Panc1 (cell line): ENCODE data around the gene TSPOAP1. TPM values are rescaled to one million over a fixed set of nuclear protein-coding genes. Genes with fewer than 3 reads are reported as not detected.
A peak's percentile ranks its signal among the peaks of the same experiment; 100 is the strongest.

ENCODE experiments used
- ATAC-seq: fragments of 200-7000 bp; cut with Tn5 transposase; 2 replicates; pipeline ENCODE4 v1.9.1; 2020; ENCODE audit warnings: mild to moderate bottlenecking, moderate library complexity
- BruUV-seq: library from RNA; stranded (reverse); fragments of 400-500 nt; replicated peaks from 2 replicates; lab custom pipeline; 2021; lab: Mats Ljungman, UMichigan
- CTCF ChIA-PET: fragments of 300-600 bp; sonication (Branson Sonifier 250); formaldehyde crosslinking; loops from one replicate; lab custom pipeline; 2022; ENCODE audit warnings: antibody characterized with exemption; lab: Charles Lee
- POLR2A ChIA-PET: fragments of 300-600 bp; sonication (Branson Sonifier 250); formaldehyde crosslinking; loops from one replicate; lab custom pipeline; 2022; ENCODE audit warnings: antibody characterized with exemption; lab: Charles Lee
- DNase-seq: peaks from one replicate; pipeline ENCODE4 v3.0.0-alpha.2; 2010; ENCODE audit warnings: low read depth, low spot score
- H3K27ac ChIP-seq: 2 replicates; pipeline ENCODE4 v1.5.1; 2011; ENCODE audit warnings: mild to moderate bottlenecking, low read length, inconsistent platforms
- H3K27me3 ChIP-seq: fragments of 200-500 bp; sonication (Bioruptor generic); 2 replicates; pipeline ENCODE4 v1.6.0; 2014; ENCODE audit warnings: low read length, inconsistent platforms; ENCODE audit not compliant: control insufficient read depth, insufficient read depth
- H3K36me3 ChIP-seq: fragments of 200-500 bp; sonication (Bioruptor generic); 2 replicates; pipeline ENCODE4 v1.5.1; 2014; ENCODE audit warnings: inconsistent platforms, mild to moderate bottlenecking, low read length, moderate library complexity; ENCODE audit not compliant: control insufficient read depth, insufficient read depth
- H3K4me1 ChIP-seq: 2 replicates; pipeline ENCODE4 v1.5.1; 2011; ENCODE audit warnings: inconsistent platforms, mild to moderate bottlenecking, low read length, moderate library complexity; ENCODE audit not compliant: control insufficient read depth, insufficient read depth
- H3K4me3 ChIP-seq, 2 experiments: 2 replicates each; pipeline ENCODE4 v1.5.1; 2011 to 2012; ENCODE audit warnings: low read depth in 2 of 2, low read length in 2 of 2, mild to moderate bottlenecking in 2 of 2, inconsistent platforms in 1 of 2, moderate library complexity in 1 of 2
- H3K9me3 ChIP-seq: fragments of 200-500 bp; sonication (Bioruptor generic); 2 replicates; pipeline ENCODE4 v1.5.1; 2014; ENCODE audit warnings: low read depth, mild to moderate bottlenecking, inconsistent platforms, low read length, moderate library complexity; ENCODE audit not compliant: control insufficient read depth, insufficient read depth
- CTCF ChIP-seq: fragments of 450-650 bp; IDR thresholded peaks from 2 replicates; pipeline ENCODE4 v1.5.1; 2017; ENCODE audit warnings: mild to moderate bottlenecking
- POLR2AphosphoS5 ChIP-seq: IDR thresholded peaks from 2 replicates; pipeline ENCODE4 v1.6.1; 2012; ENCODE audit warnings: mild to moderate bottlenecking, low read depth, low read length, moderate library complexity
- REST ChIP-seq, 2 experiments: IDR thresholded peaks; 2 replicates each; pipeline ENCODE4 v1.6.1; 2011 to 2012; ENCODE audit warnings: low read depth in 2 of 2, control low read depth in 1 of 2, low read length in 1 of 2, mild to moderate bottlenecking in 1 of 2, moderate library complexity in 1 of 2; ENCODE audit not compliant: insufficient read depth in 1 of 2
- SIN3A ChIP-seq: IDR thresholded peaks from 2 replicates; pipeline ENCODE4 v1.6.1; 2012; ENCODE audit warnings: low read depth, mild to moderate bottlenecking, low read length, moderate library complexity, borderline replicate concordance; ENCODE audit not compliant: insufficient read depth
- TCF7L2 ChIP-seq: IDR thresholded peaks from 2 replicates; pipeline ENCODE4 v1.6.1; 2011; ENCODE audit warnings: mild to moderate bottlenecking, low read depth, low read length, inconsistent platforms
- in situ Hi-C: cut with HindIII; loops from 2 replicates; pipeline ENCODE4 v1.10.0; 2016; ENCODE audit warnings: low sequenced_read_pairs, low pct_unique_long_range_greater_than_20kb
- intact Hi-C: fragments of 100-400 bp; cut with micrococcal nuclease; formaldehyde crosslinking; loops from one replicate; pipeline ENCODE4 v1.10.0; 2022; ENCODE audit not compliant: unreplicated experiment
- total RNA-seq: library from RNA; stranded (reverse); gene quantifications from one replicate; pipeline ENCODE4 v1.2.1, GENCODE V29; 2021; ENCODE audit not compliant: unreplicated experiment

The TSPOAP1 gene
- total RNA-seq, 1 experiment from 2014 or later: 0.05 TPM

- Histone ChIP-seq H3K27me3 (no peaks in the 10 kb centered on the region), H3K4me1 (no peaks in the 10 kb centered on the region), H3K4me3 (no peak overlapping the region), H3K9me3 (no peaks in the 10 kb centered on the region), H3K36me3 (no peaks in the 10 kb centered on the region), H3K27ac (no peak overlapping the region)
- DNase-seq (no peak), ATAC-seq (peak; percentile 52; the same call in 1 of the 2 replicates)
- in situ Hi-C loops: no loop called here
- BruUV-seq: no TSS peak
- no peak for TF ChIP-seq CTCF
- TF ChIP-seq SIN3A: no peak
- no peak for TF ChIP-seq TCF7L2
- TF ChIP-seq POLR2AphosphoS5: no peak
- no peak for TF ChIP-seq REST (IDR thresholded peaks at IDR 0.05; ENCODE audit: insufficient read depth in 1 of 2, low read depth in 2 of 2, low read length in 1 of 2)
- intact Hi-C loops: no loop called here
- ChIA-PET POLR2A (no interaction called here), CTCF (no interaction called here)
Observed at GRCh38 chr17:58278661-58279015, 50.0 kb downstream of the TSPOAP1 start.

- ChIA-PET CTCF (no interaction called here), POLR2A (no interaction called here)
- in situ Hi-C loops (no loop called here), intact Hi-C loops (no loop called here)
- TF ChIP-seq CTCF: no peak
- TF ChIP-seq TCF7L2: no peak
- TF ChIP-seq SIN3A: no peak
- TF ChIP-seq POLR2AphosphoS5: no peak
- TF ChIP-seq REST (IDR thresholded peaks at IDR 0.05; ENCODE audit: insufficient read depth in 1 of 2, low read depth in 2 of 2, low read length in 1 of 2): no peak
- Histone ChIP-seq H3K36me3 (no peaks in the 10 kb centered on the region), H3K27ac (no peak overlapping the region), H3K9me3 (no peaks in the 10 kb centered on the region), H3K27me3 (no peaks in the 10 kb centered on the region), H3K4me1 (no peaks in the 10 kb centered on the region), H3K4me3 (no peak overlapping the region)
- no peak; the same call in 1 of the 2 replicates for ATAC-seq
- BruUV-seq: no TSS peak
- no peak for DNase-seq
Observed at GRCh38 chr17:58277802-58278595, 50.6 kb downstream of the TSPOAP1 start.
